Prostate gland (tissue), 2 donors: ENCODE results near the gene CD164L2. TPM values are rescaled to one million over a fixed set of nuclear protein-coding genes. Genes with fewer than 3 reads are reported as not detected.

ENCODE experiments used
- DNase-seq: peaks from one replicate; pipeline ENCODE4 v3.0.0-alpha.2; 2019; ENCODE audit warnings: low spot score
- H3K27ac ChIP-seq, 2 donors: fragments of 200-600 bp; sonication (generic); 2 replicates each; pipeline ENCODE4 v1.5.1; 2017 to 2019
- H3K27me3 ChIP-seq: fragments of 200-600 bp; sonication (generic); replicated peaks from 2 replicates; pipeline ENCODE4 v1.5.1; 2019; ENCODE audit not compliant: insufficient read depth
- H3K36me3 ChIP-seq, 2 donors: fragments of 200-600 bp; sonication (generic); 1 replicate in 1 of 2; 2 replicates in 1 of 2; pipeline versions ENCODE4 v1.5.1 to v1.8.1; 2017 to 2019
- H3K4me1 ChIP-seq: fragments of 200-600 bp; sonication (generic); replicated peaks from 2 replicates; pipeline ENCODE4 v1.5.1; 2019
- H3K4me3 ChIP-seq, 2 donors: fragments of 200-600 bp; sonication (generic); 2 replicates each; pipeline ENCODE4 v1.5.1; 2017 to 2019
- H3K9me3 ChIP-seq: fragments of 200-600 bp; sonication (generic); 2 replicates; pipeline ENCODE4 v1.5.1; 2017
- CTCF ChIP-seq, 4 experiments: fragments of 200-600 bp in 2 of 4; fragments of 450-650 bp in 2 of 4; sonication (generic) in 2 of 4; IDR thresholded peaks; 1 replicate in 3 of 4; 2 replicates in 1 of 4; pipeline ENCODE4 v1.5.1; 2016 to 2019; ENCODE audit warnings: antibody characterized with exemption in 4 of 4, mild to moderate bottlenecking in 2 of 4, moderate library complexity in 2 of 4
- POLR2A ChIP-seq: fragments of 450-650 bp; IDR thresholded peaks from one replicate; pipeline ENCODE4 v1.6.1; 2016; ENCODE audit warnings: antibody characterized with exemption, mild to moderate bottlenecking
- POLR2AphosphoS5 ChIP-seq: sonication (generic); formaldehyde crosslinking; IDR thresholded peaks from one replicate; pipeline ENCODE4 v1.6.1; 2017; ENCODE audit warnings: antibody characterized with exemption
- WGBS: methylation state at CpG from one replicate; pipeline ENCODE4 v1.1.5; 2018; 5-methylcytosine and 5-hydroxymethylcytosine counted together
- intact Hi-C: fragments of 100-400 bp; cut with DNase I; formaldehyde crosslinking; loops from one replicate; pipeline ENCODE4 v1.14.2; 2022
- total RNA-seq, 2 donors: library from RNA; depleted of rRNA; stranded (reverse); fragments of >200 nt; gene quantifications; one replicate each; pipeline ENCODE4 v1.1.0, GENCODE V29; 2016

The CD164L2 gene
- total RNA-seq, 2 donors from 2014 or later = 1.8 to 3.6 TPM

GRCh38 chr1:27351541-27352107 is 31.5 kb downstream of the CD164L2 start:
- WGBS = 63% methylated on average over 8 of the region's 8 CpGs
- intact Hi-C loops = loop anchor here (10.0 kb wide), 1 partner anchor 47 kb away; no protein-coding TSS in a partner anchor
- TF ChIP-seq POLR2A (no peak), POLR2AphosphoS5 (no peak), CTCF (IDR thresholded peaks at IDR 0.05) (no peak)
- no peak overlapping the region for H3K27ac ChIP-seq
- H3K36me3 ChIP-seq = peaks cover 0 to 6% of the 10 kb centered on the region in 2 donors
- H3K9me3 ChIP-seq = no peaks in the 10 kb centered on the region
- H3K27me3 ChIP-seq = no peaks in the 10 kb centered on the region
- H3K4me1 ChIP-seq = peaks cover 5% of the 10 kb centered on the region
- no peak overlapping the region for H3K4me3 ChIP-seq
- DNase-seq = no peak

- Histone ChIP-seq H3K27me3 (no peaks in the 10 kb centered on the region), H3K9me3 (no peaks in the 10 kb centered on the region), H3K36me3 (peaks cover 0 to 6% of the 10 kb centered on the region in 2 donors), H3K27ac (peak overlapping the region in 1 of 2 donors; percentile 80), H3K4me1 (peaks cover 5% of the 10 kb centered on the region), H3K4me3 (no peak overlapping the region)
- TF ChIP-seq POLR2A (no peak), CTCF (IDR thresholded peaks at IDR 0.05) (no peak), POLR2AphosphoS5 (no peak)
- DNase-seq = no peak
- intact Hi-C loops = loop anchor here (10.0 kb wide), 1 partner anchor 46 kb away; no protein-coding TSS in a partner anchor
- 56% methylated on average over 51 of the region's 62 CpGs for WGBS
Observed at GRCh38 chr1:27350663-27351540, 32.2 kb downstream of the CD164L2 start.

- peak overlapping the region; percentile 76 to 80 for H3K27ac ChIP-seq
- H3K9me3 ChIP-seq = no peaks in the 10 kb centered on the region
- no peaks in the 10 kb centered on the region for H3K27me3 ChIP-seq
- peaks cover 0 to under 1% of the 10 kb centered on the region in 2 donors for H3K36me3 ChIP-seq
- WGBS = 21% methylated on average over 83 of the region's 84 CpGs
- H3K4me1 ChIP-seq = peaks cover 5% of the 10 kb centered on the region
- peak overlapping the region; percentile 43 to 52 for H3K4me3 ChIP-seq
- peak; percentile 73 for DNase-seq
- intact Hi-C loops = loop anchor here (10.0 kb wide), 1 partner anchor 45 kb away; no protein-coding TSS in a partner anchor
- TF ChIP-seq CTCF (IDR thresholded peaks at IDR 0.05) = peak in 1 of 4 experiments; percentile 29
- TF ChIP-seq POLR2A = peak; percentile 18
- no peak for TF ChIP-seq POLR2AphosphoS5
Observed at GRCh38 chr1:27349784-27350662, 33.1 kb downstream of the CD164L2 start.

- intact Hi-C loops = no loop called here
- H3K4me1 ChIP-seq = peaks cover 5% of the 10 kb centered on the region
- H3K9me3 ChIP-seq = no peaks in the 10 kb centered on the region
- peak; percentile 46 for TF ChIP-seq POLR2A
- peak; percentile 75 for TF ChIP-seq POLR2AphosphoS5
- no peak for TF ChIP-seq CTCF (IDR thresholded peaks at IDR 0.05)
- 24% methylated on average over 40 of the region's 51 CpGs for WGBS
- peak overlapping the region; percentile 76 to 80 for H3K27ac ChIP-seq
- no peaks in the 10 kb centered on the region for H3K27me3 ChIP-seq
- peak overlapping the region; percentile 43 to 52 for H3K4me3 ChIP-seq
- DNase-seq = peak; percentile 90
- no peaks in the 10 kb centered on the region for H3K36me3 ChIP-seq
Observed at GRCh38 chr1:27348861-27349783, 34.0 kb downstream of the CD164L2 start.
